ENCODE results near the gene DPYD. TPM values are rescaled to one million over a fixed set of nuclear protein-coding genes. Genes with fewer than 3 reads are reported as not detected.

The DPYD gene
- total RNA-seq, 2 donors from 2014 or later: 11.1 to 11.5 TPM

- no peak for ATAC-seq (replicated peaks)
- H3K36me3 Mint-ChIP-seq (ENCODE audit: low read depth): peaks cover 21% of the 10 kb centered on the region
- H3K27me3 Mint-ChIP-seq: no peaks in the 10 kb centered on the region
- H3K9me3 Mint-ChIP-seq: no peaks in the 10 kb centered on the region
- no peak overlapping the region for H3K4me3 Mint-ChIP-seq
- H3K4me1 Mint-ChIP-seq: no peaks in the 10 kb centered on the region
- no peak overlapping the region for H3K27ac Mint-ChIP-seq
These were observed 828.0 kb downstream of the DPYD start for GRCh38 chr1:97092824-97093223.

DNA sequence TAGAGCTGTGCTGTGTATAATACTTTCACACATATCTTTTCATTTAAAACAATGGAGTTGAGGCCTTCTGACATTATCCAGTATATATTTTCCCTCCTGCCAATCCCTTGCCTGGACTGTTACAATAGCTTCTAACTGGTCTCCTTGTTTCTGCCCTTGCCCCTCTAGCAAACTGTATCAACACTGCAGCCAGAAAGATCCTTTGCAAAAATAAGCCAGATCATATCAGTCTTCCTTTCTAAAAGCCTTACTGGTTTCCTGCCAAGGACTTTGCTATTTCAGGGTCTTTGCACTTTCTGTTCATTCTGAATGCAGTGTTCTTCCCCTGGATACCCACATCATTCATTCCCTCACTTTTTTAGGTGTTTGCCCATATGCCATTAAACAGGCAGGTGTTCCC, 829.2 kb downstream of the DPYD start:
- no peak for ATAC-seq (replicated peaks)
- H3K4me3 Mint-ChIP-seq: no peak overlapping the region
- H3K36me3 Mint-ChIP-seq (ENCODE audit: low read depth): peaks cover 9% of the 10 kb centered on the region
- no peaks in the 10 kb centered on the region for H3K27me3 Mint-ChIP-seq
- no peaks in the 10 kb centered on the region for H3K4me1 Mint-ChIP-seq
- H3K9me3 Mint-ChIP-seq: no peaks in the 10 kb centered on the region
- no peak overlapping the region for H3K27ac Mint-ChIP-seq

- peaks cover 5% of the 10 kb centered on the region for H3K36me3 Mint-ChIP-seq (ENCODE audit: low read depth)
- no peak overlapping the region for H3K27ac Mint-ChIP-seq
- H3K4me1 Mint-ChIP-seq: no peaks in the 10 kb centered on the region
- H3K9me3 Mint-ChIP-seq: no peaks in the 10 kb centered on the region
- no peak for ATAC-seq (replicated peaks)
- no peaks in the 10 kb centered on the region for H3K27me3 Mint-ChIP-seq
- no peak overlapping the region for H3K4me3 Mint-ChIP-seq
These were observed 829.6 kb downstream of the DPYD start for GRCh38 chr1:97091263-97091662.

DNA sequence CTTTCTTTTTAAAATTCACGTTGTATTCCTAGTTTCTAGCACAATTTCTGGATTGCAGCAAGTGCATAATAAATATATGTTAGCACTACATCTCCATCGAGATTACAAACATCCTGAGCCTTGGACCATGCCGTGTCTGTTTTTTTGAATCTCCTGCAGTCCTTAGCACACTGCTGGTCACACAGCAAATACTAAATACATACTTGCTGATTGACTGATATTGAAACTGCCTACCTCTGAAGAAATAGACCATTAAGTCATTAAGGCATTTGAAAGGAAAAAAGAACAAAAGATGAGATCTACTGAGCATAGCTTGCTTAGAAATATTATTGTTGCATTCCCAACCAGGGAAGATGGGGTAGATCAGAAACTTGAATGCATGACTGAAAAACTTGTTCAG, 830.1 kb downstream of the DPYD start:
- ATAC-seq (replicated peaks): no peak
- Mint-ChIP-seq H3K27ac (no peak overlapping the region), H3K36me3 (ENCODE audit: low read depth) (no peaks in the 10 kb centered on the region), H3K4me3 (no peak overlapping the region), H3K9me3 (no peaks in the 10 kb centered on the region), H3K4me1 (no peaks in the 10 kb centered on the region), H3K27me3 (no peaks in the 10 kb centered on the region)

- no peak overlapping the region for H3K27ac Mint-ChIP-seq
- no peak for ATAC-seq (replicated peaks)
- no peaks in the 10 kb centered on the region for H3K36me3 Mint-ChIP-seq (ENCODE audit: low read depth)
- H3K9me3 Mint-ChIP-seq: no peaks in the 10 kb centered on the region
- no peaks in the 10 kb centered on the region for H3K27me3 Mint-ChIP-seq
- no peak overlapping the region for H3K4me3 Mint-ChIP-seq
- no peaks in the 10 kb centered on the region for H3K4me1 Mint-ChIP-seq
These were observed 831.7 kb downstream of the DPYD start for GRCh38 chr1:97089173-97089572.

DNA sequence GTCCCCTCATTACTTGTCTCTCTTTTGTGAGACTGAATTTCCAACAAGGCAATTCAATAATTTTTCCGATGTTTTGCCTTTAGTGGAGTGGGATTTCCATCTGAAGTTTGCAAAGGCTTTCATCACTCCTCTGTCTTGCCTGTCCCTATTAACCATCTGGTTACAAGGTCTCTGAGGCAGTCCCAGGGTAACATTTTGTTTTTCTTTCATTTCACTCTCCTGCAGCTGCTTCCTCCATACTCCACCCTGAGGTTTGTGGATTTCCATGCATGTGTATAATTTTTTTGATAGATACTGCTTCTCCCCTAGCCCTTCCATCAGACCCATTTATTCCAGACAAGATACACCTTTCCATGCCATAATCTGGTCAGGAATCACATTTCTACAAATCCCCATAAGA, 832.4 kb downstream of the DPYD start:
- Mint-ChIP-seq H3K27ac (no peak overlapping the region), H3K9me3 (no peaks in the 10 kb centered on the region), H3K4me3 (no peak overlapping the region), H3K4me1 (no peaks in the 10 kb centered on the region), H3K27me3 (no peaks in the 10 kb centered on the region), H3K36me3 (ENCODE audit: low read depth) (no peaks in the 10 kb centered on the region)
- ATAC-seq (replicated peaks): no peak

- no peak overlapping the region for H3K4me3 Mint-ChIP-seq
- H3K4me1 Mint-ChIP-seq: no peaks in the 10 kb centered on the region
- no peaks in the 10 kb centered on the region for H3K27me3 Mint-ChIP-seq
- ATAC-seq (replicated peaks): no peak
- no peaks in the 10 kb centered on the region for H3K9me3 Mint-ChIP-seq
- H3K27ac Mint-ChIP-seq: no peak overlapping the region
- peaks cover 2% of the 10 kb centered on the region for H3K36me3 Mint-ChIP-seq (ENCODE audit: low read depth)
These were observed 836.3 kb downstream of the DPYD start for GRCh38 chr1:97084546-97084945.

DNA sequence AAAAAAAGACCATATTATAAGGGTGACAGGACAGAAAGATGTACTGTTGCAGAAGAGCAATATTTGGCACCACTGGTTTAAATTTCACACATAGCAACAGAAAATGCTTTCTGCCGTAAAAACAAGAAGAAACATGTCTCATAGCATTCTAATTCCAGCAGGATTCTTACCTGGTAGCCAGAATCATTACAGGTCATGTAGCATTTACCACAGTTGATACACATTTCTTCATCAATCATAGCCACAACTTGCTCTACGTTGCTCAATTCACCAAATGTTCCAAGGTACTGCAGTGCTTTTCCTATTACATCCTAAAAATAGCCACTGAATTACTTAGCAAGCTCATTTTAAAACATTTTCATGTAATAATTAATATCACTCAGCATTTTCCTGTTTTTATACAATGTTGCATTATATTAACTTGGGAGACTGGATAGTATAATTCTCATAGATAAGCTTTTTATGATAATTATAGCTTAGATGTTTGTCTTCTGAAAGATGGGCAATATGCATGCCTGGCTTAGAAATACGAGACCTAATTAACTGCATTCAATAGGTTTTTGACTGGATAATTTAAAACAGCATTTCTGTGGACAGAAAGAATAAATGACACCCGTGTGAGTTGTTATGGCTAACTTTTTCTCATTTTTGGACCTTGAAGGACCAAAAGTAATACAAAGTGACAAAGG, 838.5 kb downstream of the DPYD start:
- Mint-ChIP-seq H3K4me3 (no peak overlapping the region), H3K9me3 (no peaks in the 10 kb centered on the region), H3K36me3 (ENCODE audit: low read depth) (peaks cover 10% of the 10 kb centered on the region), H3K4me1 (no peaks in the 10 kb centered on the region), H3K27me3 (no peaks in the 10 kb centered on the region), H3K27ac (no peak overlapping the region)
- ATAC-seq (replicated peaks): no peak

DNA sequence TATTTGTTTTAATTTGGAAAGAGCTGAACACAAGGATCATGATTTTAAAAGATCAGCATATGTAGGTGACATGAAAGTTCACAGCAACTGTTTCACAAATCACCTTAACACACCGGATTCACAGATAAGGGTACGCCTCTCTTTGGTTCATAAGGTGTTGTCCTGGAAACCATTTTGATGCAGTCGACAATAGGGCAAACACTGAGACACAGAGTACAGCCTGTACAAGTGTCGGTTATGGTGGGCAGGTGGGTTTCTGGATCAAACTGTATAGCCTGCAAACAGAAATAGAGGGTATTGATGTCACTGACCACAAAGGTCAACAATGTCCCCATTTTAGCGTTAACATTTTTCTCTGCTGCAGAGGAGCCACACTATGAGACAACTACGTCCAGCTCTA, 842.0 kb downstream of the DPYD start:
- ATAC-seq (replicated peaks): no peak
- no peak overlapping the region for H3K27ac Mint-ChIP-seq
- peaks cover 21% of the 10 kb centered on the region for H3K36me3 Mint-ChIP-seq (ENCODE audit: low read depth)
- H3K4me1 Mint-ChIP-seq: no peaks in the 10 kb centered on the region
- no peaks in the 10 kb centered on the region for H3K27me3 Mint-ChIP-seq
- no peaks in the 10 kb centered on the region for H3K9me3 Mint-ChIP-seq
- H3K4me3 Mint-ChIP-seq: no peak overlapping the region

- Mint-ChIP-seq H3K4me3 (no peak overlapping the region), H3K36me3 (ENCODE audit: low read depth) (peaks cover 21% of the 10 kb centered on the region), H3K4me1 (no peaks in the 10 kb centered on the region), H3K9me3 (no peaks in the 10 kb centered on the region), H3K27ac (no peak overlapping the region), H3K27me3 (no peaks in the 10 kb centered on the region)
- ATAC-seq (replicated peaks): no peak
These were observed 843.6 kb downstream of the DPYD start for GRCh38 chr1:97077221-97077620.

- Mint-ChIP-seq H3K4me3 (no peak overlapping the region), H3K27ac (no peak overlapping the region), H3K36me3 (ENCODE audit: low read depth) (peaks cover 21% of the 10 kb centered on the region), H3K4me1 (no peaks in the 10 kb centered on the region), H3K9me3 (no peaks in the 10 kb centered on the region), H3K27me3 (no peaks in the 10 kb centered on the region)
- ATAC-seq (replicated peaks): no peak
These were observed 846.1 kb downstream of the DPYD start for GRCh38 chr1:97074771-97075170.

GRCh38 chr1:97073936-97074335, 846.9 kb downstream of the DPYD start:
- Mint-ChIP-seq H3K4me1 (no peaks in the 10 kb centered on the region), H3K9me3 (no peaks in the 10 kb centered on the region), H3K27ac (no peak overlapping the region), H3K4me3 (no peak overlapping the region), H3K27me3 (no peaks in the 10 kb centered on the region), H3K36me3 (ENCODE audit: low read depth) (peaks cover 13% of the 10 kb centered on the region)
- ATAC-seq (replicated peaks): no peak

DNA sequence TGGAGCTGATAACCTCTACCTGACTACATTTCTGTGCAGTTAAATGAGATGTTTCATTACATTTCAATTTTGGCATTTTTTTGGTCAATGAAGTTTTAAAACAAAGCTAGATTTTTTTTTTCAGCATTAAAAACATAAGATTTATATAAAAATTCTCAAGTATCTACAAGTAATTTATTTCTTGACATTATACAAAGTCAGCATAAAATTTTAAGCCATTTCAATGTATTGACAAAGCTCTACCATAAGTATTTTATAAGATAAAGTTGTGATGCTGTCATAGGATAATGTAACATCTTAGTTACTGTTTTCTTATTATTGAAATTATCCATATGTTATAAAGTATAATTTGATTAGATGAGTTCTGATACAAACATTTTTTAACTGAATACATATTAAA, 847.7 kb downstream of the DPYD start:
- no peak for ATAC-seq (replicated peaks)
- Mint-ChIP-seq H3K36me3 (ENCODE audit: low read depth) (peaks cover 11% of the 10 kb centered on the region), H3K4me1 (no peaks in the 10 kb centered on the region), H3K27me3 (no peaks in the 10 kb centered on the region), H3K27ac (no peak overlapping the region), H3K9me3 (no peaks in the 10 kb centered on the region), H3K4me3 (no peak overlapping the region)

GRCh38 chr1:97071173-97071572, 849.7 kb downstream of the DPYD start:
- peaks cover 3% of the 10 kb centered on the region for H3K9me3 Mint-ChIP-seq
- H3K4me1 Mint-ChIP-seq: no peaks in the 10 kb centered on the region
- peaks cover 5% of the 10 kb centered on the region for H3K36me3 Mint-ChIP-seq (ENCODE audit: low read depth)
- H3K27me3 Mint-ChIP-seq: no peaks in the 10 kb centered on the region
- no peak overlapping the region for H3K4me3 Mint-ChIP-seq
- no peak for ATAC-seq (replicated peaks)
- H3K27ac Mint-ChIP-seq: no peak overlapping the region

DNA sequence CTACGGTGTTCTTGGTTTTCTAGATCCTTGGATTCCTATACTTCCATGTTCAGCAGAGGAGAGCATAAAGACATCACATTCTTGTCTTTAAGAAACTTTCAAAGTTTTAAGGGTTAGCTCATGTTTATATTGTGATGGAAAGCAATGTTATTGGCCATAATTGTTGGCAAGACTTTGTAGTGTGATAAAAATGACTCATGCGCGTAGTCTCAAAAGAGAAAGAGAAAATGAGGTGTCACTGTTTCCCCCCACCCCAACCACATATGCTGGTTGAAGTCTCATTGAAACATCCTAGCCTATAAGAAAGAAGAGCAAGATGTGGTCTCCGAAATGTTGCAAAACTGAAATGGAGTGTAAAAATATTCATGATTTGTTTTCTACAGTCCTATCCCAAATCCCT, 850.5 kb downstream of the DPYD start:
- no peak overlapping the region for H3K4me3 Mint-ChIP-seq
- H3K36me3 Mint-ChIP-seq (ENCODE audit: low read depth): peaks cover 3% of the 10 kb centered on the region
- H3K4me1 Mint-ChIP-seq: no peaks in the 10 kb centered on the region
- H3K27me3 Mint-ChIP-seq: no peaks in the 10 kb centered on the region
- no peak for ATAC-seq (replicated peaks)
- peaks cover 3% of the 10 kb centered on the region for H3K9me3 Mint-ChIP-seq
- no peak overlapping the region for H3K27ac Mint-ChIP-seq

DNA sequence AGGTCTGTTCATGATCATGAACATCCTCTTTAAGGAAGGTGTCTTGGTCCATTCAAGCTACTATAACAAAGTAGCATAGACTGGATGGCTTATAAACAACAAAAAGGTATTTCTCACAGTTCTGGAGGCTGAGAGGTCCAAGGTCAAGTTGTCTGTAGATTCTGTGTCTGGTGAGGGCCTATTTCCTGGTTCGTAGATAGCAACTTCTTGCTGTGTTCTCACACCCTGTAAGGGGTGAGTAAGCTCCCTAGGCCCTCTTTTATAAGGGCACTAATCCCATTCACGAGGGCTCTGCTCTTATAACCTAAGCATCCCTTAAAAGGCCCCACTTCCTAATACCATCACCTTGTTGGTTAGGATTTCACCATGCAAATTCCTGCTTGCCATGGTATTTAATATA, 851.5 kb downstream of the DPYD start:
- Mint-ChIP-seq H3K27me3 (no peaks in the 10 kb centered on the region), H3K4me3 (no peak overlapping the region), H3K9me3 (peaks cover 3% of the 10 kb centered on the region), H3K36me3 (ENCODE audit: low read depth) (no peaks in the 10 kb centered on the region), H3K4me1 (no peaks in the 10 kb centered on the region), H3K27ac (no peak overlapping the region)
- ATAC-seq (replicated peaks): no peak
